ENCODE measurements around the gene GAS2.

Gene GAS2

GRCh38 chr11:22787551-22788162, 121.2 kb downstream of the GAS2 start:
- DNase-seq (ENCODE audit: low read depth in 2 of 2) = peak; percentile 67 to 73
- H3K4me3 ChIP-seq (replicated peaks in 1 of 2; ENCODE audit: low read depth in 2 of 2, low read length in 2 of 2) = no peak overlapping the region
- TF ChIP-seq, protein P1, sequence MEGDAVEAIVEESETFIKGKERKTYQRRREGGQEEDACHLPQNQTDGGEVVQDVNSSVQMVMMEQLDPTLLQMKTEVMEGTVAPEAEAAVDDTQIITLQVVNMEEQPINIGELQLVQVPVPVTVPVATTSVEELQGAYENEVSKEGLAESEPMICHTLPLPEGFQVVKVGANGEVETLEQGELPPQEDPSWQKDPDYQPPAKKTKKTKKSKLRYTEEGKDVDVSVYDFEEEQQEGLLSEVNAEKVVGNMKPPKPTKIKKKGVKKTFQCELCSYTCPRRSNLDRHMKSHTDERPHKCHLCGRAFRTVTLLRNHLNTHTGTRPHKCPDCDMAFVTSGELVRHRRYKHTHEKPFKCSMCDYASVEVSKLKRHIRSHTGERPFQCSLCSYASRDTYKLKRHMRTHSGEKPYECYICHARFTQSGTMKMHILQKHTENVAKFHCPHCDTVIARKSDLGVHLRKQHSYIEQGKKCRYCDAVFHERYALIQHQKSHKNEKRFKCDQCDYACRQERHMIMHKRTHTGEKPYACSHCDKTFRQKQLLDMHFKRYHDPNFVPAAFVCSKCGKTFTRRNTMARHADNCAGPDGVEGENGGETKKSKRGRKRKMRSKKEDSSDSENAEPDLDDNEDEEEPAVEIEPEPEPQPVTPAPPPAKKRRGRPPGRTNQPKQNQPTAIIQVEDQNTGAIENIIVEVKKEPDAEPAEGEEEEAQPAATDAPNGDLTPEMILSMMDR (IDR thresholded peaks at IDR 0.05; ENCODE audit: low read depth, low read length) = peak; percentile 59

GRCh38 chr11:22792497-22792896, 126.1 kb downstream of the GAS2 start:
- TF ChIP-seq, protein P1 (IDR thresholded peaks at IDR 0.05; ENCODE audit: low read depth, low read length) = no peak
- DNase-seq (ENCODE audit: low read depth in 2 of 2) = peak; percentile 77 to 92
- H3K4me3 ChIP-seq (replicated peaks in 1 of 2; ENCODE audit: low read depth in 2 of 2, low read length in 2 of 2) = no peak overlapping the region

- H3K4me3 ChIP-seq (replicated peaks in 1 of 2; ENCODE audit: low read depth in 2 of 2, low read length in 2 of 2) = no peak overlapping the region
- TF ChIP-seq, protein P1 (IDR thresholded peaks at IDR 0.05; ENCODE audit: low read depth, low read length) = no peak
- DNase-seq (ENCODE audit: low read depth in 2 of 2) = no peak
These were observed 129.5 kb downstream of the GAS2 start for GRCh38 chr11:22795914-22796313.

DNA sequence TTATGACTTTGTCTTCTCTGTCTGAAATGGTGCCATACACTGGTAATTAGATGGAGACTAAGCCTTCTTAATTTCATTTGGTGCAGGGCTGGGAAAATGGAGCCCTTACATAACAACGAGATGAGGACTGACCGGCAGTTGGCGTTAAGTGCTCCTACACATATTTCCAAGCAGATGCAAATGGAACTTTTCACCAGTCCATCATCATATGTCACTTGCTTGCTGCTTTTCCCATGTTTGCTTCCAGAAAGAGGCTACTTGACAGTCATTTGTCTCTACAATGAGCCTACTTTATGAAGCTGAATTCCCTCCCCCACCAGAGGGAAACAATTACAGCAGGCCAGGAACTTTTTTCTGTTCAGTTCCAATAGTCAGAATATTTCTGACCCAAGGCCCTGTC, 130.6 kb downstream of the GAS2 start:
- DNase-seq (ENCODE audit: low read depth in 2 of 2) = no peak
- H3K4me3 ChIP-seq (replicated peaks in 1 of 2; ENCODE audit: low read depth in 2 of 2, low read length in 2 of 2) = no peak overlapping the region
- TF ChIP-seq, protein P1 (IDR thresholded peaks at IDR 0.05; ENCODE audit: low read depth, low read length) = no peak

- TF ChIP-seq, protein P1 (IDR thresholded peaks at IDR 0.05; ENCODE audit: low read depth, low read length) = no peak
- DNase-seq (ENCODE audit: low read depth in 2 of 2) = no peak
- H3K4me3 ChIP-seq (replicated peaks in 1 of 2; ENCODE audit: low read depth in 2 of 2, low read length in 2 of 2) = no peak overlapping the region
These were observed 132.5 kb downstream of the GAS2 start for GRCh38 chr11:22798901-22799300.

DNA sequence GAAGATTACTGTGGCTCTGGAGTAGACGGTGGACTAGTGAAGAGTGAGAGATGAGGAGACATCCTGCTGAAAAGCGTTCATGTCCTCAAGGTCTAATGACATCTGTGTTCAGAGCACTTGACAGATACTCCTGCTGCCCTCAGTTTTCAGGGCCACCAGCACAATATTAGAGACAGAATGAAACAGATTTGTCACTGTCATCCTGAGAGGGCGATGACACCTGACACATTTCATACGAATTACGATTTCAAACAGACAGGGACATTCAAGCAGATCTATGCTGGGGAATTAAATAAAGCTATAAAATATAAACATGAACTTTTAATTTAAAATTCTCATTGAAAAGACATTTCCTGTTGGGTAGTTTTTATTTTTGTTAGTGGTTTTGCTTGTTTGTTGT, 134.1 kb downstream of the GAS2 start:
- TF ChIP-seq, protein P1 (IDR thresholded peaks at IDR 0.05; ENCODE audit: low read depth, low read length) = no peak
- DNase-seq (ENCODE audit: low read depth in 2 of 2) = no peak
- H3K4me3 ChIP-seq (replicated peaks in 1 of 2; ENCODE audit: low read depth in 2 of 2, low read length in 2 of 2) = no peak overlapping the region

DNA sequence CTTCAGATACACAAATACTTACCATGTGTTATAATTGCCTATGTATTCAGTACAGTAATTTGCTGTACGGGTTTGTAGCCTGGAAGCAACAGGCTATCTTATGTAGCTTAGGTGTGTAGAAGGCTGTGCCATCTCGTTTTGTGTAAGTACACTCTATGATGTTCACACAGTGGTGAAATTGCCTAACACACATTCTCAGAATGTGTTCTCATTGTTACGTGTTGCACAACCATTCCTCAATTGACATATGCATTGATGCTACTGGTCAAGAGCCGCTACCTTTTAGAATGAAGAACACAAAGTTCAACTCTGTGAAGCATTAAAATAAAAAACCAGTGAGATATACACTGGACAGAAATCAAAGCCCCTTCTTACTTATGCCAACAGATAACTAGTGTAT, 136.4 kb downstream of the GAS2 start:
- DNase-seq (ENCODE audit: low read depth in 2 of 2) = no peak
- H3K4me3 ChIP-seq (replicated peaks in 1 of 2; ENCODE audit: low read depth in 2 of 2, low read length in 2 of 2) = no peak overlapping the region
- TF ChIP-seq, protein P1 (IDR thresholded peaks at IDR 0.05; ENCODE audit: low read depth, low read length) = no peak
